HUES6 (cell line): ENCODE data around the gene SCAMP2.
A peak's percentile ranks its signal among the peaks of the same experiment; 100 is the strongest.

Experiments
- H3K27ac ChIP-seq: 2 replicates; pipeline ENCODE4 v1.7.0; 2013; ENCODE audit warnings: low read depth, mild to moderate bottlenecking, low read length, inconsistent platforms
- H3K27me3 ChIP-seq: 2 replicates; pipeline ENCODE4 v1.6.1; 2013; ENCODE audit warnings: low read length; ENCODE audit not compliant: control insufficient read depth, insufficient read depth
- H3K36me3 ChIP-seq: 2 replicates; pipeline ENCODE4 v1.6.1; 2013; ENCODE audit warnings: low read length; ENCODE audit not compliant: control insufficient read depth, insufficient read depth
- H3K4me1 ChIP-seq: 2 replicates; pipeline ENCODE4 v1.6.1; 2013; ENCODE audit warnings: low read length; ENCODE audit not compliant: control insufficient read depth, insufficient read depth
- H3K4me3 ChIP-seq: 2 replicates; pipeline ENCODE4 v1.5.1; 2013; ENCODE audit warnings: low read depth, low read length
- H3K9ac ChIP-seq: one replicate; pipeline ENCODE4 v1.6.1; 2013; ENCODE audit warnings: mild to moderate bottlenecking, low read length
- H3K9me3 ChIP-seq: 2 replicates; pipeline ENCODE4 v1.6.1; 2013; ENCODE audit warnings: low read depth, low read length; ENCODE audit not compliant: control insufficient read depth, insufficient read depth

Gene SCAMP2

DNA sequence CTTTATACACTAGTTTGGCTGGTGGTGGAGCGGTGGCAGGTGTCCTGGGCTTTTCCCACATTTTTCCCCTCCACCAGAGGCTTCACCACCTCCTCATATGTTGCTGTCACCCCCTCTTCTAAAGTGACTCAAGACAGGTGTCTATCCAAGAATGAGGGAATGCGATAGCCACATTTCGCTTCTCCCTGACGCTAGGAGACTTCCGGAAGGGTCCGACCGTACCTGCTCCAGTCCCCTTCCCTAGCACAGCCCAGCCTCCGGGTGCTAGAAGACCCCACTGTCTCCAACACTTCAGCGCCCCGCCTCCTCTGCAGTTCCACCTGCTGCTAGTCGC, 496 bp downstream of the SCAMP2 start:
- H3K9me3 ChIP-seq = peaks cover 6% of the 10 kb centered on the region; the same call in 1 of the 2 replicates
- peak overlapping the region; percentile 94 for H3K9ac ChIP-seq
- H3K4me1 ChIP-seq = peaks cover 21% of the 10 kb centered on the region; the same call in 1 of the 2 replicates
- H3K36me3 ChIP-seq = peaks cover 9% of the 10 kb centered on the region
- peak overlapping the region; percentile 90 for H3K4me3 ChIP-seq
- no peaks in the 10 kb centered on the region for H3K27me3 ChIP-seq
- H3K27ac ChIP-seq = 0 out of 2 replicates have a peak overlapping the region, but pooled peaks have one; percentile 86

DNA sequence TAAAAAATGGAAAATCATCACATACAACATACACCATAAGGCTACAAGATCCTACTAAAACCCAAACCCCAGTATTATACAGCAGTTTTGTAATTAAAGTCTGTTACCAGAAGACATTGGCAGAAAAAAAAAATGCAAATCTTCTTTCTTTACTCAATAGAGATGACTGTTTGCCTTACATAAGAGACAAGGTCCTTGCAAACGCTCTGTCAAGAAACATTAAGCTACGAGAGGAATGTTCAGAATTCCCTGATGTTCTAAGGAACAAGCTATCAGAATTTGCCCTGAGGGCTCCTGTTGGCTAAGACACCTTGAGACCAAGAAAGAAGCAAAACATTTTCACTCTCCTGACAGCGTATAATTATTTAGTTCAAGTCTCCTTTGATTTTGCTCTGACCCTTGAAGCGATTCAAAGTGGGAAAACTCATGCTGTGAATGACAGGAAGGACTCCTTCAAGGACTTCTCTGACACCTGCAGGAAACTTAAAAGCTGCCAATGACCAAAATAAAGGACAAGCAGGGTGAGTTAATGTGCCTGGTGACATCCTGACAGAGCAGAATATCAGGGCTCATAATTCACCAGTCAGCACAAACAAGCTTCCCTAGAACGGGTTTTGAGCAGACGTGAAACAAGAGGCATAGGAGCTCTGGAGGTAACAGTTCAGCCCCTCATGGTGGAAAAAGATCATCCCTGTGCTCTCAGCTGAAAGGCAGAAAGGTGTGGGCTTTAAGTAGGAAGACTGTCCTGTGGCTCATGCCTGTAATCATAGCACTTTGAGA, 2.5 kb downstream of the SCAMP2 start:
- H3K27ac ChIP-seq = no peak overlapping the region
- H3K9ac ChIP-seq = no peak overlapping the region
- H3K4me1 ChIP-seq = peaks cover 21% of the 10 kb centered on the region; the same call in 1 of the 2 replicates
- no peaks in the 10 kb centered on the region for H3K27me3 ChIP-seq
- H3K36me3 ChIP-seq = peaks cover 17% of the 10 kb centered on the region
- H3K9me3 ChIP-seq = peaks cover 7% of the 10 kb centered on the region; the same call in 1 of the 2 replicates
- no peak overlapping the region for H3K4me3 ChIP-seq

DNA sequence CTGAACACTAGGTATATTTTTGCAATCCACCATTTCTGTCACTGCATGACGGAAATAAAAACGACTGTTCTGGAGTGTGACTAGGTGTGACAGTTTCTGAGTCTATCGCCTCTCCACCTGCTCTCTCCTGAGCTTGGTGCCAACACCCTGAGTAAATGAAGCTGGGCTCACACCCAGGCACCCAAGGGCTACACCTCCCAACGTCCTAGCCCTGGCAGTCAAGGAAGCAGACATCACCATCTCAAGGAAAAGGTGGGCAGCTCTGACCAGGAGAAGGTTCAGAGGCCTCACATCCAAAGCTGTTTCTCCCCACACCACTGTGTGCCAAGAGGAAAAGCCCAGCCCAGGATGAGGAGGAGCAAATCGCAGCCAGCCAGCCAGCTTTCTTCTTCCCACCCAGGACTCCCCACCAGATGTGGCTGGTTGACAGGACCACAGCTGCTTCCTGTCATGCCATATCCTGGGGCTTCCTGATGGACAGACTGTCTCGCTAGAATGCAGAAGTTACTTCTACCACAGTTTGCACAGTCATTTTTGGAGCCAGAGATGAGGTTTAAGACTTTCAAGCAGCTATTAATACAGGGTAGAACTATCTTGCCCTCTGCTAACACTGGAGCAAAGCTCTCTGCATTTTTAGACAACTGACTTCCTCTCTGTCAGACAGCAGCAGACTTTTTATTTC, 3.3 kb downstream of the SCAMP2 start:
- no peaks in the 10 kb centered on the region for H3K27me3 ChIP-seq
- H3K4me1 ChIP-seq = peaks cover 21% of the 10 kb centered on the region; the same call in 1 of the 2 replicates
- H3K4me3 ChIP-seq = no peak overlapping the region
- H3K9ac ChIP-seq = no peak overlapping the region
- H3K27ac ChIP-seq = no peak overlapping the region
- peaks cover 17% of the 10 kb centered on the region for H3K36me3 ChIP-seq
- peaks cover 7% of the 10 kb centered on the region; the same call in 1 of the 2 replicates for H3K9me3 ChIP-seq

DNA sequence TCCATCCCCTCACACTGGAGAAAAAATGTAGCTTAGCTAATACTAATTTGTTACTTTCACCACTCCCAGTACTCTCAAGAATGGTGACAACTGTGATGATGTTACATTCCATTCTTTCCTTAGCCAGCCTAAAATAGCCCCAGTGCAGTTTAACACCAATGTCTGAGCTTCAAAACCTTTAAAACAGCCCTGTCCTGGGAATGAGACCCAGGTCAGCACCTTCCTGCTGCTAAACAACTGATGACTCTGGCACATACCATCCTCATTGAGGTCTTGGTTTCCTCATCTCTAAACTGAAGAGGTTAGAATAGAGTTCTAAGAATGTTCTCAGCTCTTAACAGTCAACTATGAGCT, 3.8 kb downstream of the SCAMP2 start:
- Histone ChIP-seq H3K9ac (no peak overlapping the region), H3K27me3 (no peaks in the 10 kb centered on the region), H3K27ac (no peak overlapping the region), H3K4me3 (no peak overlapping the region), H3K9me3 (peaks cover 7% of the 10 kb centered on the region; the same call in 1 of the 2 replicates), H3K4me1 (peaks cover 21% of the 10 kb centered on the region; the same call in 1 of the 2 replicates), H3K36me3 (peaks cover 17% of the 10 kb centered on the region)

DNA sequence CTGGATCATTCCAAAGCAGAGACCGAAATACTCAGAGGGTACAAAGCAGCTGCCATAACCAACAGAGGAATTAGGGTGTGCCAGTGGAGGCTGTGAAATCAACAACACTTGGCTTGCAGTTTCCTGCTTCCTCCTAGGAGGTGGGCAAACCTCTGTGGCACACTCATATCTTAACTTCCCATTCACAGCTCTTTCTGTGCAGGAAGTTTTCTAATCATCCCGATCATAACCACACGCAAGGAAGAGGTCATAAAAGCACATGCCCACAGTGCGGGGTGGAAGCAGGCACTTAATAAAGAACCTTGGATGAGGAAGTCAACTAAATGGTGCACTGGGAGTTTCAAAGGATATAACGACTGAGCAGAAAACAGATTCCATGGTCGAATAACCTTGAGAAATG, 5.1 kb downstream of the SCAMP2 start:
- Histone ChIP-seq H3K36me3 (peaks cover 17% of the 10 kb centered on the region), H3K9me3 (peaks cover 7% of the 10 kb centered on the region; the same call in 1 of the 2 replicates), H3K27me3 (no peaks in the 10 kb centered on the region), H3K4me3 (no peak overlapping the region), H3K4me1 (peaks cover 18% of the 10 kb centered on the region; the same call in 1 of the 2 replicates), H3K9ac (no peak overlapping the region), H3K27ac (no peak overlapping the region)

DNA sequence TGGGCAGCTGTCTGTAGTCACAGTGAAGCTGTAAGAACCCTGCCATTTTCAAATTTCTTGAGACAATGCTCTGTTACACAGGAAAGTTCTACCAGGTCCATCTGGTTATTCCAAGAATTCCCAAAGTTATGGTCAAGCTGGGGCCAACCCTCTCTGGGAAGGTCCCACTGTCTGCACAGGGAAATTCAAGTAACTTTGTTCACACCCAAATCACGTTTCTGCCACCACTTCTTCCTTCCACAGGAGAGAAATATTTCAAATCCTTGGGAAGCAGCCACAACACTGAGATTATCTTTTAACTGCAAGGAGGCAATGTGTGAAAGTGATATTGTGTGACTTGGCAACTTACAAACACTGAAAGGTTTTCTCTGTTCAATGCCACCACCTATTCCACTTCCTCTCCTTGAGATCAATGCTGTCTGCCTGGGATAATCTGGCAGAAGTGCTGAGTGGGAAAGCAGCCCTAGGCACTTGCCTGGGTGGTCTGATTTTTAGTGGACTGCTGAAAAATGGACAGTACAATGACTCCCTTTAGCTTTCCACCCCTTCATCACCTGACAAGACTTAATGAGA, 5.6 kb downstream of the SCAMP2 start:
- Histone ChIP-seq H3K4me3 (no peak overlapping the region), H3K4me1 (peaks cover 18% of the 10 kb centered on the region; the same call in 1 of the 2 replicates), H3K9me3 (peaks cover 7% of the 10 kb centered on the region; the same call in 1 of the 2 replicates), H3K27ac (no peak overlapping the region), H3K36me3 (peaks cover 17% of the 10 kb centered on the region), H3K9ac (no peak overlapping the region), H3K27me3 (no peaks in the 10 kb centered on the region)

DNA sequence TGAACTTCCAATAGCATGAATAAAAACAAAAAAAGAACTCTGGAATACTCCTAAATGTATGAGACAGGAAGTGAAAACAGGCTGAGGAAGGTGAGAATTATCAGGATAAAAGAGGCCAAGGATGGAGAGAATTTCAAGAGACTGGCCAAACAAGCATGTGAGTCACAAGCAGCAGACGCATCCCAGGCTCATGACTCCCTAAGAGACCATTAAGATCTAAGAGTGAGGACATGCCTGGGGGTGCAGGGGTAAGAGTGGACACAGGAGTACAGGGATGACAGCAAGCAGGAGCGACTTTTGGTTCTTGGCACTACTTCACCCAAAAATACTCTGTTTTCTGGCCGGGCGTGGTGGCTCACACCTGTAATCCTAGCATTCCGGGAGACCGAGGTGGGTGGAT, 7.1 kb downstream of the SCAMP2 start:
- no peaks in the 10 kb centered on the region for H3K27me3 ChIP-seq
- no peak overlapping the region for H3K4me3 ChIP-seq
- H3K9ac ChIP-seq = no peak overlapping the region
- H3K36me3 ChIP-seq = peaks cover 17% of the 10 kb centered on the region
- peaks cover 7% of the 10 kb centered on the region; the same call in 1 of the 2 replicates for H3K9me3 ChIP-seq
- H3K27ac ChIP-seq = no peak overlapping the region
- H3K4me1 ChIP-seq = peaks cover 16% of the 10 kb centered on the region; the same call in 1 of the 2 replicates

DNA sequence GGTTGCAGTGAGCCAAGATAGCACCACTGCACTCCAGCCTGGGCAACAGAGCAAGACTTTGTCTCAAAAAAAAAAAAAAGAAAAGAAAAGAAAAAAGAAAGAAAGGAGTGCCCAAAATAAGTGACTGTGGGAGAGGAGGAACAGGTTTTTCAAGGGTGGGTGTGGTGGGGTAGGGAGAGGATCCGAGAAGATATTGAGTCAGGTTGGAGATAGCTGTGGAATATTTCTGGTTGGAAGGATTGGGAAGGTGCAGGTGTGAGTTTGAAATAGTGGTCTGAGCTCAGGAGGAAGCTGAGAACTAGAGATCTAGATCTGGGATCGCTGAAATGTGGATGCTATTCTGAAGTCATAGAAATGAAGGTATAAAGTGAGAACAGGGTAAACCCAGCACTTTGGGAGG, 7.8 kb downstream of the SCAMP2 start:
- no peak overlapping the region for H3K4me3 ChIP-seq
- H3K9me3 ChIP-seq = peaks cover 7% of the 10 kb centered on the region; the same call in 1 of the 2 replicates
- H3K27me3 ChIP-seq = no peaks in the 10 kb centered on the region
- no peak overlapping the region for H3K9ac ChIP-seq
- H3K36me3 ChIP-seq = peaks cover 17% of the 10 kb centered on the region
- no peak overlapping the region for H3K27ac ChIP-seq
- peaks cover 9% of the 10 kb centered on the region; the same call in 1 of the 2 replicates for H3K4me1 ChIP-seq

DNA sequence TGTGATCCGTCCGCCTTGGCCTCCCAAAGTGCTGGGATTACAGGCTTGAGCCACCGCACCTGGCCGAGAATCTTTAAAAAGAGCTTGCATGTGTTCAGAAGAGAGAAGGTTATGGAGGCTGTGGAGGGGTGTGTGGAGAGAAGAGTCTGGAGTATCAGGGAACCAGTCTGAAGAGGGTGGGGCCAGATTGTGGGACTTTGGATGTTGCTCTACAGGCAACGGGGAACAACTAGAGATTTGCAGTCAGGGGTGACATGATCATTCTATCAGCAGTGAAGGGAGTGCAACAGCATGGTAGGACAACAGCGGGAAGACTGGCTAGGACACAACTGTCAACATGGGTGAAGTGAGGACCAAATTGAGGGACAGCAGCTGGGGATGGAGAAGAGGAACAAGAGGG, 8.9 kb downstream of the SCAMP2 start:
- Histone ChIP-seq H3K27me3 (no peaks in the 10 kb centered on the region), H3K4me1 (no peaks in the 10 kb centered on the region; the same call in 1 of the 2 replicates), H3K4me3 (no peak overlapping the region), H3K36me3 (peaks cover 17% of the 10 kb centered on the region), H3K9me3 (peaks cover 7% of the 10 kb centered on the region; the same call in 1 of the 2 replicates), H3K9ac (no peak overlapping the region), H3K27ac (no peak overlapping the region)

DNA sequence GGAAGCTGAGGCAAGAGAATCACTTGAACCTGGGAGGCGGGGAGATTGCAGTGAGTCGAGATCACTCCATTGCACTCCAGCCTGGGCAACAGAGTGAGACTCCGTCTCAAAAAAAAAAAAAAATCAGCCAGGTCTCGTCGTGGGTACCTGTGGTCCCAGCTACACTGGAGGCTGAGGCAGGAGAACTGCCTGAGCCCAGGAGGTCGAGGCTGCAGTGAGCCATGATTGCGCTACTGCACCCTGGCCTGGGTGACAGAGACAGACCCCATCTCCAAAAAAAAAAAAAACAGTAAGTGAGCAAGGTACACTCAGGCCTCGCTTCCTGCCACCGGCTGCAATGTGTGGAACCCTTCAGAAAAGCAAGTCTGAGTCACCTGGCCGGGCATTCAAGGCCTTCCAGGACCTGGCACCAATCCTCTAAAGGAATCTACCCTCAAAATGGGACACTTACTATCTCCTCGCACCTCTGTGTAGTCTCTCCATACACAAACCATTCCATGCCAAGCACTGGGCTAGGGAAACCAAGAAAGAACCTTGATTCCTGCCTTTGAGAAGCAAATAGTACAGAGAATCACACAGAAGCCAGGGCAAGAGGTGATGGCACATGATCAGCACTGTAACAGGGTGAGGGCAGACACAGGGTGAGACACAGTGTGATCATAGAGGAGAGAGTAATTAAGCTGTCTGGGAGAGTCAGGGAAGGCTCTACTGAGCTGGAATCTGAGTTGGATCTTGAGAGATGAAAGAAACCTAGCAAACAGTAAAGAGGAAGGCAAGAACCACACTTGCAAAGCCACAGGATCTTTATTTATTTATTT, 9.7 kb downstream of the SCAMP2 start:
- no peak overlapping the region for H3K9ac ChIP-seq
- H3K9me3 ChIP-seq = peaks cover 7% of the 10 kb centered on the region; the same call in 1 of the 2 replicates
- peaks cover 16% of the 10 kb centered on the region for H3K36me3 ChIP-seq
- H3K4me3 ChIP-seq = no peak overlapping the region
- H3K27ac ChIP-seq = no peak overlapping the region
- no peaks in the 10 kb centered on the region; the same call in 1 of the 2 replicates for H3K4me1 ChIP-seq
- no peaks in the 10 kb centered on the region for H3K27me3 ChIP-seq
